T-helper 1 cell (primary cell): ENCODE measurements around the gene GBE1.
A peak's percentile ranks its signal among the peaks of the same experiment; 100 is the strongest.

ENCODE experiments used
- DNase-seq, 5 donors: peaks; one replicate each; pipeline ENCODE4 v3.0.0-alpha.2; 2012 to 2020

GBE1 gene

DNA sequence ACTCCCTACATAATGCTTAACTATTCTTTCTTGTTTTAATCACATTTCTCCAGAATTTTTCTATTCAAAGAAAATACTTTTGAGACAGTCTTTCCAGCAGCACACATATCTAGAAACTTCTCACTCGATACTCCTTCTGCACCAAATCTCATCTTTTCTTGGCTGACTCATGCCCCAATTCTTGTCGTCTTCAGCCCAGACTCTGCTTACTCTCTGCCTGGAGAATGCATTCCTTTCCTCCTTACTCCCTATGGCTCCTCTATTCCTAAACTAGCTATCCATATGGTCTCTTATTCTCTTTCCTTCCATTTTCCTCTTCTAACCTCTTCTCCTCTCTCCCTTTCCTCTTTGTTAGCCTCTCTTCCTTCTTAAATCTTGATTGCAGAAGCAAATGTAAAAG, 158.7 kb downstream of the GBE1 start:
- no peak for DNase-seq

DNA sequence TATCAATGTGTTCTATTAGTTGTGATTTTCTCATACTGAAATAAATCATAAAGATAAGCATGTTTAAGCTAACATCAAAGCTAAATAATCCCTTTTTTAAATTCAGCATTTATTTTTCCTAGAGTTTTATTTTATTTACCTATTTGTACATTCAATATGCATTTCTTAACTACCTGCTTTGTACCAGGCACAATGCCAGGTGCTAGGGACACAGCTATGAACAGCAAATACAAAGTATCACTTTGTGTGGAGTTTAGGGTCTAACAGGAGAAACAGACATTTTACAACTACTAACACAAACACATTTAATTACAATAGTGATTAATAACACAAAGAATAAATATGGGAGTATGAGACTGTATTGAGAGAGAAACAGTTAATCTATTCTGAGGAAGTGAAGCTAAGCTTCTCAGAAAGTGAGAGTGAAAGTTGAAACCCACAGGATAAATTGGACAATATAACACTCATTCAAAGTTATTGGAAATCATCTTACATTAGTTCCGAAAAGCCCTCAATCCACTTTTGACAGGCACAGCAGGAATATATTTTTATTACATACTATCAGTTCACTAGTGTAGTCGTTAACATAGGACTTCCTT, 159.6 kb downstream of the GBE1 start:
- no peak for DNase-seq

DNA sequence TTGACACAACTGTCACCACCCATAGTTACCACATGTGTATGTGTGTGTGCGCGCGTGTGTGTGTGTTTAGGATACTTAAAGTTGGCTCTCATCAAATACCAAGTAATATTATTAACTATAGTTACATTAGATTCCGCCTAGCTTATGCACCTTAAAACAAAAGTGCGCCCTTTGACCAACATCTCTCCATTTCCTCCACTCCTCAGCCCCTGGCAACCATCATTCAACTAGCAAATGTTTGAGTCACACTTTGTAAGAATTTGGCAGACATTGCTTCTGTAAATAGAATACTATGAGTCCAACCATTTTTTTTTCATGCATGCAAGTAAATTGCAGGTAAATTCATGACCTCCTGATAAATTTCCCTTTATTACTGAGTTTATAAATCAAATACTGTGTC, 169.3 kb downstream of the GBE1 start:
- DNase-seq, result no peak

DNA sequence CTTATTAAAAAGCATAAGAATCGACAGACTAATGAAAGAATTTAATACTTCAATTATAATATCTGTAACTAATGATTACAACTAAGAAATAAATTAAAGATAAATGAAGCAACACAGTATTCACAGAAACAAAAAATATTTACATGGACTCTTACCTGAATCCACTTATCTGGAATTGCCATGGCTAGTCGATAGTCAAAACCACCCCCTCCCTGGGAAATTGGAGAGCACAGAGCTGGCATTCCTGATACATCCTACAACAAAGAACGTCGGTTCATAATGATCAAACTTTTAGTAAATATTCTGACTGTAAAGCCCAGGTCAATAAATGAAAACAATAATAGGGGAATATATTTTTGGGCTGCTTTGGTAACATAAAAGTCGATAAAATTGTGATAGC, 175.5 kb downstream of the GBE1 start:
- no peak for DNase-seq

DNA sequence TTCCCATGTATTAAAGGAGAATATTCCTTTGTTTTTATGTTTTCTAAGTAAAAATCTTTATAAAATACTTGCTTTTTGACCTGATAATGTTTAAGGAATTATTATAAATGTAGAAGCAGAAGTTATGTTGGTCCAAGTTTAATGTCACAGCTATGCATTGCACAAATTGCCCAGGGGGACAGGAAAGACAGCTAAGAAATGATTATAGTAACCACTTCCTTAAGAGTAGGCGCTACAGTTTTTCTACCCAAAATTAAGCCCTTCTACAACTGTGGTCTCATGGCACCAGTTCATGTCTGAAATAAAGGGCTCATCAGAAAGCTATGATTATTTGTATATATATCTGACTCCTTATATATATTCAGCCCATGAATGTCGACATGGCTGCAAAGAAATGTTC, 176.4 kb downstream of the GBE1 start:
- DNase-seq, result no peak

DNA sequence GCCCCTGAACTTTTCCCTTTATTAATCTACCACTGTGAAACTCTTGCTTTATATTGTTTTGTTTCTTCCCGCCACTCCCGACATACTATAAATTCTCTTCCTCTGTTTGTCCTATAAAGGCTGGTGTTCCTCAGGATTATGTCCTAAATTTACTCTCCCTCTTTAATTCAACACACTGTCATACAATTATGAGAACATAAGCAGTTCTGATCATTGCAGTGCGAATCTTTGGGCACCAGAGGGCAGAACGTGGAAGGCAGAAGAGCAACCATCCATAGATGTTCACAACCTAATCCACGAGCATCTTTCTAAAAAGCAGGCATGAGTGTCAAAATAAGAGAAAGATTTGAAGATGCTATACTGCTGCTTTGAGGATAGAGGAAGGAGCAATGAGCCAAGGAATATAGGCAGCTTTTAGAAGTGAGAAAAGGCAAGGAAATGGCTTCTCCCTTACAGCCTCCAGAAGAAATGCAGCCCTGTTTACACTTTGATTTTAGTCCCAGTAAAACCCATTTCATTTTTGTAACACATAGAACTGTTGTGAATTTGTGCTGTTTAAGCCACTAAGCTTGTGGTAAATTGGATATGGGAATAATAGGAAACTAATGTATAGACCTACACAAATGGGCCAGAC, 179.4 kb downstream of the GBE1 start:
- peak in 2 of 5 donors; percentile 2 to 12 for DNase-seq

DNA sequence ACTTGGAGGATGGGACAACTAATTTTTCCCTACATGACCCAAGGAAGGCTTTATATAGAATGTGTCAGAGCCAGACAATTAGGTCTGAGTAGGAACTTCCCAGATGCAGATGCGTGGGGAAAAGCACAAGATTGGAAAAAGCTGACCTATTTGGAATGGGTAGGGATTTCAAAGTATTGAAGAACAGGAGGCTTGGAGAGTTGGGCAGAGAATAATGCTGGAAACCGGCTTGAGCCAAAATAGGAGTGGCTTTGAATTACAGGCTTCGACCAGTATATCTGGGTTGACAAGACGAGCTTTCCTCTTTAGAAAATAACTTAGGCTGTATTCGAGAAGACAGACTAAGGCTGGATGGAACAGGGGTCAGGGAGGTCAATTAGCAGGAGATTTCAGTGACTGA, 181.1 kb downstream of the GBE1 start:
- DNase-seq, result no peak

DNA sequence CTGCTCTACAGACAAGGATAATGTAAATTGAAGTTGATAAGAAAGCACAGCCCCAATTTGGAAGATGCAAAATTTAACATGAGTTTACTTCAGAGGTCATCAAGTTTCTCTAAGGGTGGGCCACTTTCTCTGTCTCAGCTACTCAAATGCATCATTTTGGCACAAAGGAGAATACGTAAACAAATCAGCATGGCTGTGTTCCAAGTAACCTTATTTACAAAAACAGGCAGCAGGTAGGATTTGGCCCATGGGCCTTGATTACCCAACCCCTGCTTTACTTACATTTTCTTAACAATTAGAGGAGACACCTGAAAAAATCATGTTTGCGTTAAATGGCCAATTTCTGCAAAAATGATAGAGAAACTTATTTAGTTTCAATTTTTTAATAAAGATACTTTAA, 181.7 kb downstream of the GBE1 start:
- no peak for DNase-seq

DNA sequence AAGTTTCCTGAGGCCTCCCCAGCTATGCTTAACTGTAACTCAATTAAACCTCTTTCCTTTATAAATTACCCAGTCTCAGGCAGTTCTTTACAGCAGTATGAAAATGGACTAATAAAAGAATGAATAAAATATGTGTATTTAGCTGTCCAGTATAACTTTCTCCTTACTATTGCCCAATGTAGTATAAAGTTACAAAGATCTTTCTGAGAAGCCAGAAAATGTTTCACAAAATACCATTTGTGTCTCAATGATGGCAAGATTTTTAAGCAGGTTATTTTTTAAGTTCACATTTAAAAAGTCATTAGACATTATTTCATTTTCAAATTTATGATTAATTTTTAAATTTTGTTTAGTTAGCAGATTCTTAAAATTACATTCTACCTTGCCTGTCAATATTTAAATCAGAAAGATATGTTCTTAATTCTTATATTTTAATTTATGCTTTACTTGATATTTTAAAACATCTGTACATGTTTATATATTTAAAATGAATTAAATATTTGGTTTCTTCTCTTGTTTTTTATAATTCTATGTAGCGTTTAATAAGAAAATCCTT, 189.2 kb downstream of the GBE1 start:
- no peak for DNase-seq

DNA sequence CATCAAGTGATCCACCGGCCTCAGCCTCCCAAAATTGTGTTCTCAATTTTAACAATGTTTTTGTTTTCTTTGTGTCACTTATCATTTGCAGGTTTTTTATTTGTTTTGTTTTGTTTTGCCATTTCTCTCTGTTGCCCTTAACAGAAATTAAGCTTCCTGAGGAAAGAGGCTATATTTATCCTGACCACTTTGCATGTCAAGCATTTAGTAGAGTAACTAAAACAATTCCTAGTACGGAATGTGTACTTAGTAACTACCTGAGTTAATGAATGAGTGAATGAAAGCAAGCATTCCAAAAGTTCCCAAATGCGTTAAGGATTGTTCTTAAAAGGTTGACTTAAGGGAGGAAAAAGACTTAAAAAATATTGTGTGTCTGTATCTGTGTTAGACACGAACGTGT, 193.1 kb downstream of the GBE1 start:
- DNase-seq, result no peak

DNA sequence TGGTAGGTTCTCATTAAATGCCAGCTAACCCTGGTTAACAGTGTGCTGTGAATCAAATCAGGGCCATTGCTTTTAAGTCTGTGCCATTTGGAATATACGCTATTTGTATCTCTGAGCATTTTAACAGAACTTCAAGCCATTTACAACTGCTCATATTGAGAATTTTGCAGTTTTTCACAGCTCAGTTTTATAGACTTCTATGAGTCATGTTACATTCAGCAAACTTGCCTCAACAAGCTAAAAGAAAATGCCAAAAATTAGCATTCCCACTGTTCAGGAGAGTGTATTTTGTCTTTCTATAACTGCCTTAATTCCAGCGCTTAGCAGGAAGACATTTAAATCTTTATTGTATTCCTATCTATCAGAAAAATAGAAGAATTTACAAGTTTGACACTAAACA, 196.4 kb downstream of the GBE1 start:
- no peak for DNase-seq

DNA sequence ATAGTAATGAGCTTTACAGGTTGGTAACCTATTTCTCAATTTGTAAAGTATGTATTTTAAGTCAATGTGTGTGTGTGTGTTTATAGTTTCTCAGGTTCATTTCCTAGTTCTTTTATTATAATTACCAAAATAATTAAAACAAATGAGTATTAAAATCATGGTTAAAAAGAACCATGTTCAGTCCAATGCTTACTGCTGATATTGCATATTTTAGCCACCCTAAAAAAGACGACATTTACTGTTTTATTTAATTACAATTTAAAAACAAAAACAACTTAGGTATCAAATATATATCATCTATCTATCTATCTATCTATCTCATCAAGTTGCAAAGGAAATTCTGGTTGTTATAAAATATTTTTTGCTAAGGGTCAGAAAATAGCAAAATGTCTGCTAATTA, 203.3 kb downstream of the GBE1 start:
- DNase-seq, result no peak

DNA sequence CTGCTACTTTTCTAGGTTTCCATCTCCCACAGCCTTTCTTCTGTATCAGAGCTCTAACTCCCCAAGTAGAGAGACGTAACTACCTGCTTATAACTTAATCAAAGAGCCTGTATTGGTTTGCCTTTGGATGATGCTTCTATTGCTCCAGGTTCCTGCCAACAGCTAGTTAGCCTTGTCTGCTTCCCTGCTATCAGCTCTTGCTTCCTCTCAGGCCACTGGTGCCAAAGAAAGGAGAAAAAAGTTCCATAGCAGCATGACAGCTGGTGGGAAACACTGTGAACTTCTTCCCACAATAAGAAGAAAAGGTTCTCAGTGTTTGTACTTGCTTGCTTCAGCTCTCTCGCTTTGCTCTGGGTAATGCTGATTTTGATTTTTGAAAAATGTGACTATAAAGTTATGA, 206.6 kb downstream of the GBE1 start:
- DNase-seq, result no peak

DNA sequence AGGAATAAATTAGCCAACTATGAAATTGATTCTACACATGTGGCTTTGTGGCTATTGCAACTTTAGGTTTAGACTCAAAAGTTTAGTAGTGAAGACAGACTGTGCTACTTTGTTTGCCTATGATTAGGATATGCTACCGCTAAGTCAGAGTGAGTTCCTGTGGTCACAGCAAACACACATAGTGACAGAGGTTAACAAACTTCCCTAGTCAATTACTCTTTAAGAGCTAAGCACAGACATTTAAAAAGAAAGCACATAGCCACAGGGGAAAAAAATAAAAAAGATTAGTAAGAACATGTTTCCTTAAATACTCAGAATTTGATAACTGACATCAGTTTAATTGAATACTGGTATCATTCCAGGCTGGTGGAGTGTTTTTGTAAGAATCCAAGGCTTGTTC, 207.1 kb downstream of the GBE1 start:
- peak in 1 of 5 donors; percentile 1 for DNase-seq

DNA sequence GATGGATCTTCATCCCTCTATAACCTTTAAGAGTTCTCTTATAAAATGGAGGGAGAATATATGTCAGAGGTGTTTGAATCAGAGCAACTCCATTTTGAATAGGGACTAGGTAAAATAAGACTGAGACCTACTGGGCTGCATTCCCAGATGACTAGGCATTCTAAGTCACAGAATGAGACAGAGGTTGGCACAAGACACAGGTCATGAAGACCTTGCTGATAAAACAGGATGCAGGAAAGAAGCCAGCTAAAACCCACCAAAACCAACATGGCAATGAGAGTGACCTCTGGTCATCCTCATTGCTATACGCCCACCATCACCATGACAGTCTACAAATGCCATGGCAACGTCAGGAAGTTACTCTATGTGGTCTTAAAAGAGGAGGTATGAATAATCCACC, 211.0 kb downstream of the GBE1 start:
- DNase-seq, result no peak

DNA sequence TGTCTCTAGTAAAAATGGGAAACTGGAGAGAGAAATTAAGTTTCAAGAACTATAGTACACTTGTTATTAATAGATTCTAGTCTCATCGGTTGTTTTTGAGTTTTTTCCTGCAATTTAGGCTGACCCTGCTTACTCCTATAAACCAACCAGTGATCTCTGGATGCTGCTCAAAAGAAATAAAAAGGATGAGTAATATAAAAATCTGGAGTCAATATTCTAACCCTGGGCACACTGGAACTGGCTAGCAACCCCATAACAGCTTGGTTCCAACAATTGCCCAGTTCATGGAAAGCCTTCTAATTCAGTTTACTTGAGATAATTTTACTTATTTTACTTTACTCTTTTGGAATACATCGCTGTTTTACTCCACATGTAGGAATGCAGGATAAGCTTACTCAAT, 211.6 kb downstream of the GBE1 start:
- DNase-seq, result no peak

DNA sequence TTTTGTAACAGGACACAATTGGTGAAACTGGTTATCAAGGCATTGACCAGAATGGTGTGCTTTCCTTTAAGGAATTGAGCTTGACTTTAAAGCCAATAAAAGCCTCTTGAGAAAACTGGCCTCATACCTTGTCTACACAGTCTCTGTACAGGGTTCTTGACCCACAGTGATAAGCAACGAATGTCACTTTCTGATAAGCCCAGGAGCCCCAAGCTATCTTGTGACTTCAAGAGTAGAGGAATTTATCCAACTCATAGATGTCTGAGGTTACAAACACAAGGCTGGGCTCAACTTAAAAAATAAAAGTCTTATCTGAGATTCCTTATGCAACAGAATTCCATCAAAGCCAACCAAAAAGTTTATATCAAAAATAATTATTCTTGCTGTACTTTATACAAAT, 212.1 kb downstream of the GBE1 start:
- DNase-seq, result no peak

DNA sequence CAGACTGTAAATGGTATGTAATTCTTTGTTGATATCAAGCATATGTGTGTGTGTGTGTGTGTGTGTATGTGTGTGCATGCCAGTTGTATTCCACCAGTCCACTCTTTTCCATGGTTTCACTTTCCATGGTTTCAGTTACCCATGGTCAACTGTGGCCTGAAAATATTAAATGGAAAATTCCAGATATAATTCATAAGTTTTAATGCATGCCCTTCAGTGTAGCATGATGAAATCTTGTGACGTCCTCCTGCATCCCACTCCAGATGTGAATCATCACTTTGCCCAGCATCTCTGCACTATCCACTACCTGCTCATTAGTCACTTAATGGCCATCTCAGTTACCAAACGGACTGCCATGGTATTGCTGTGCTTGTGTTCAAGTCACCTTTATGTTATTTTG, 215.9 kb downstream of the GBE1 start:
- no peak for DNase-seq

DNA sequence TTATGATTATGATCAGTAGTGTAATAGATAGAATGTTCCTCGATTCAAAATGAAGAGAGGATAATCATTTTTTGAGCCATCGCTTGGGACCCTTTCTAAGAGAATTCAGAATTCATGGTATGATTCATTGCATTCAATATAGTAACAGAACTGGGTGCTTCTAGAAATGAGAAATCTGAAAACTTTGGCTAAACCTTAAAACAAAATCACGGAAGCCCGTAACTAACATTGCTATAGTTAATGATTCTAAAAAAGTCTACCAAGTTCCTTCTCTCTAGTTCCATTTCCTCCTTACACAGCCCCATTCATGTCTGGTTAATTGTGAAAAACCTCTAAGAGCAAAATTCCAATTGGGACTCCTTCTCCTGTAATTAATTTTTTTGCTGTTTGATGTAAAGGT, 217.1 kb downstream of the GBE1 start:
- no peak for DNase-seq

DNA sequence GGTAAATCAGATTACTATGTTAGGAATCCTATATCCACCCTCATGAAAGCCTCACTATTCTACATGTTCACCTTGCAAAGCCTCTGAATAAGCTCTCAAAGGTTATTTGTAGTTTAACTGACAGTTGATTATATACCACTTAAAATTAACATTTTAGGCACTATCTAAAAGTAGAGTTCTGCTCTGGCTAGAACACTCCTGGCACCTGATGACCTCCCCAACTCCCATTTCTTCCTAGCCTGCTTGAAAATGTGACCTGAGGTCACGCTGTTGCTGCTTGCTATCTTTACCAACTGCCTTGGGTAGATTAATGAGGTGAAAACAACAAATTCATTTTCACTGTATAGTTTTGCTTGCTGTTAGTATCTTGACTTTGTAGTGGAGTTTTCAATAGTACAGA, 220.7 kb downstream of the GBE1 start:
- no peak for DNase-seq

DNA sequence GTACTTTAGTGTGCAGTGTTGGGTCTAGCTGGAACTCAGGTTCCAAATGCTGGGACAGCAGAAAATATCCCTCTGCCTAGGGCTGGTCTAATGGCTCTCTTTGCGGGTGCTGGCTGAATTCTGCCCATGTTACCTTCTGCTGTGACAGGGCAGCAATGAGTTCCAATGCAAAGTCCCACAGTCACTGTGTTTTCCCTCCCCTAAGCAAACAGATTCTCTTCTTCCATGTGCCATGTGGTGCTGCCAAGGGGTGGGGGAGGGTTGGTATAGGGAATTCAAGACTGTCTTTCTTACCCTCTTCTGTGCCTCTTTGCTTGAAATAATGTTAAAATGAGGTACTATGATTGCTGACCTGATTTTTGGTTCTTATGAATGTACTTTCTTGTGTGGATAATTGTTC, 229.6 kb downstream of the GBE1 start:
- DNase-seq, result no peak

DNA sequence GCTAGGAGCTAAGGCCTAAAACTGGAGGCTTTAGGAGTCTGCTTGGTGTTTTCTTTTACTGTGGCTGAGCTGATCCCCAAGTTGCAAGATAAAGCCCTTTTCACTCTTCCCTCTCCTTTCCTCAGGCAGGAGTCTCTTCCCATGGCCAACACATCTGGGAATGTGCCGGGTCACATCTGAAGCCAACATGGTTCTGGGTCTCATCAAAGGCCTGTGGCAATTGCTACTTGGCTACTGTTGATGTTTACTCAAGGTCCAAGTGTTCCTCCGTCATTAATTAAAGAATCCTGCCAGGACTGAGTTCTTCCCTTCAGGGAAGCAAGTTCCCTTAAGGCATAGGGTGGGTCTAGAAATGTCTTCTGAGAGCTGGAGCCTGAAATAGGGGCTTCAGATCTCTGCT, 230.2 kb downstream of the GBE1 start:
- DNase-seq, result no peak

DNA sequence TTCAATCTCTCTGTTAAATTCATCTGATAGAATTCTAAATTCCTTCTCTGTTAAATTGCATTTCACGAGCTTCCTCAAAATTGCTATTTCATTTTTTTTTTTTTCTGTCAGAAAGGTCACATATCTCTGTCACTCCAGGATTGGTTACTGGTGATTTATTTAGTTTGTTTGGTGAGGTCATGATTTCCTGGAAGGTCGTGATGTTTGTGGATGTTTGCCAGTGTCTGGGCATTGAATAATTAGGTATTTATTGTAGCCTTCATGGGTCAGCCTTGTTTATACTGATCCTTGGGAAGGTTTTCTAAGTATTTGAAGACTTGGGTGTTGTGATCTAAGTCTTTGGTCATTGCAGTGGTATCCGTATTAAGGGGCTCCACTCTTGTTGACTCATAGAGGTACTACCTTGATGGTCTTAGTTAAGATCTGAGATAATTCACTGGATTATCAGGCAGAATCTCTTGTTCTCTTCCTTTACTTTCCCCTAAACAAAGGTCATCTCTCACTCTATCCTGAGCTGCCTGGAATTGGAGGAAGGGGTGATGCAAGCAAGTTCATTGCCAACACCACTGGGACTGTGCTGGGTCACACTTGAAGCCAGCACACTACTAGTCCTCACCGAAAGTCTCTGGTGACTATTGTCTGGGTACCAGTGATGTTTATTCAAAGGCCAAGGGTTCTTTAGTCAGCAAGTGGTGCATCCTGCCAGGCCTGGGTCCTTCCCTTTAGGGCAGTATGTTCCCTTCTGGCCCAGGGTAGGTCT, 231.1 kb downstream of the GBE1 start:
- DNase-seq, result no peak

DNA sequence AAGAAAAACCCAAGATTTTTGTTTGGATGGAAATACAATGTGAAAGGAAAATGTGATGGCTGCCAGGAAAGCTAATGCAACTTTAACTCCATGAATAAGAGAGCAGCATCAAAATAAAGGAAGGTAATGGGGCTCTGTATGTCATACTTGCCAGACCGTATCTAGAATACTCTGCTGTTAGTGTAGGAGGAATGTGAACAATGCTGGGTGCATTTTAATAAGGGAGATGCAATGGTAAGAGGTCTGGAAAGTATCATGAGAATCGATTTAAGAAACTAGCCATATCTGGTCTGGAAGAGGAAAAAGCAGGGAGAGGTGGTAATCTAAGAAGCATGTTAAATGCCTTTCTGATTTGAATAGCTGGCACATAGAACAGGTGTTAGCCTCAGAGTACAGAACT, 239.6 kb downstream of the GBE1 start:
- DNase-seq, result no peak
